ENCODE measurements around the gene ARHGAP28. TPM values are rescaled to one million over a fixed set of nuclear protein-coding genes. Genes with fewer than 3 reads are reported as not detected.

ARHGAP28 gene
- total RNA-seq, 1 donor from 2014 or later, result 104 TPM

GRCh38 chr18:6955304-6955703, 225.8 kb downstream of the ARHGAP28 start:
- H3K4me1 Mint-ChIP-seq (ENCODE audit: unreplicated experiment), result no peaks in the 10 kb centered on the region
- no peak overlapping the region for H3K4me3 Mint-ChIP-seq
- H3K27me3 Mint-ChIP-seq, result no peaks in the 10 kb centered on the region
- peaks cover 30% of the 10 kb centered on the region for H3K36me3 Mint-ChIP-seq
- H3K27ac Mint-ChIP-seq, result no peak overlapping the region
- TF ChIP-seq CTCF (conservative IDR thresholded peaks at IDR 0.05), result no peak
- no peak for DNase-seq (ENCODE audit: extremely low spot score, unreplicated experiment)
- no peaks in the 10 kb centered on the region for H3K9me3 Mint-ChIP-seq

GRCh38 chr18:6956495-6956894, 227.0 kb downstream of the ARHGAP28 start:
- TF ChIP-seq CTCF (conservative IDR thresholded peaks at IDR 0.05), result no peak
- H3K4me1 Mint-ChIP-seq (ENCODE audit: unreplicated experiment), result no peaks in the 10 kb centered on the region
- no peak overlapping the region for H3K4me3 Mint-ChIP-seq
- H3K27me3 Mint-ChIP-seq, result no peaks in the 10 kb centered on the region
- no peak for DNase-seq (ENCODE audit: extremely low spot score, unreplicated experiment)
- H3K27ac Mint-ChIP-seq, result no peak overlapping the region
- H3K36me3 Mint-ChIP-seq, result peaks cover 33% of the 10 kb centered on the region
- H3K9me3 Mint-ChIP-seq, result no peaks in the 10 kb centered on the region

GRCh38 chr18:6956999-6957398, 227.5 kb downstream of the ARHGAP28 start:
- Mint-ChIP-seq H3K36me3 (peaks cover 28% of the 10 kb centered on the region), H3K9me3 (no peaks in the 10 kb centered on the region), H3K27me3 (no peaks in the 10 kb centered on the region), H3K4me3 (no peak overlapping the region), H3K4me1 (ENCODE audit: unreplicated experiment) (no peaks in the 10 kb centered on the region), H3K27ac (no peak overlapping the region)
- DNase-seq (ENCODE audit: extremely low spot score, unreplicated experiment), result no peak
- no peak for TF ChIP-seq CTCF (conservative IDR thresholded peaks at IDR 0.05)

GRCh38 chr18:6959110-6959509, 229.6 kb downstream of the ARHGAP28 start:
- Mint-ChIP-seq H3K27me3 (no peaks in the 10 kb centered on the region), H3K9me3 (no peaks in the 10 kb centered on the region), H3K27ac (no peak overlapping the region), H3K4me3 (no peak overlapping the region), H3K4me1 (ENCODE audit: unreplicated experiment) (no peaks in the 10 kb centered on the region), H3K36me3 (peaks cover 24% of the 10 kb centered on the region)
- no peak for TF ChIP-seq CTCF (conservative IDR thresholded peaks at IDR 0.05)
- no peak for DNase-seq (ENCODE audit: extremely low spot score, unreplicated experiment)

- H3K9me3 Mint-ChIP-seq, result no peaks in the 10 kb centered on the region
- no peaks in the 10 kb centered on the region for H3K27me3 Mint-ChIP-seq
- DNase-seq (ENCODE audit: extremely low spot score, unreplicated experiment), result no peak
- H3K36me3 Mint-ChIP-seq, result peaks cover 25% of the 10 kb centered on the region
- TF ChIP-seq CTCF (conservative IDR thresholded peaks at IDR 0.05), result no peak
- H3K27ac Mint-ChIP-seq, result no peak overlapping the region
- no peaks in the 10 kb centered on the region for H3K4me1 Mint-ChIP-seq (ENCODE audit: unreplicated experiment)
- H3K4me3 Mint-ChIP-seq, result no peak overlapping the region
Measured at GRCh38 chr18:6960124-6960523, 230.6 kb downstream of the ARHGAP28 start.

GRCh38 chr18:6960656-6961055, 231.1 kb downstream of the ARHGAP28 start:
- DNase-seq (ENCODE audit: extremely low spot score, unreplicated experiment), result no peak
- no peak overlapping the region for H3K4me3 Mint-ChIP-seq
- no peak overlapping the region for H3K27ac Mint-ChIP-seq
- no peak for TF ChIP-seq CTCF (conservative IDR thresholded peaks at IDR 0.05)
- no peaks in the 10 kb centered on the region for H3K27me3 Mint-ChIP-seq
- H3K4me1 Mint-ChIP-seq (ENCODE audit: unreplicated experiment), result no peaks in the 10 kb centered on the region
- H3K9me3 Mint-ChIP-seq, result no peaks in the 10 kb centered on the region
- peaks cover 25% of the 10 kb centered on the region for H3K36me3 Mint-ChIP-seq
